Thyroid gland (tissue), 4 donors: ENCODE measurements around the gene CPLANE2.

Source experiments
- CTCF ChIP-seq, 6 experiments: fragments of 200-600 bp in 3 of 6; fragments of 450-650 bp in 3 of 6; sonication (generic) in 3 of 6; IDR thresholded peaks; one replicate each; pipeline ENCODE4 v1.5.1; 2016 to 2019; ENCODE audit warnings: antibody characterized with exemption in 6 of 6, mild to moderate bottlenecking in 2 of 6, inconsistent platforms in 1 of 6, moderate library complexity in 1 of 6
- POLR2A ChIP-seq, 2 donors: fragments of 450-650 bp; IDR thresholded peaks; one replicate each; pipeline ENCODE4 v1.6.1; 2017; ENCODE audit warnings: antibody characterized with exemption in 2 of 2, mild to moderate bottlenecking in 2 of 2, moderate library complexity in 1 of 2

DNA sequence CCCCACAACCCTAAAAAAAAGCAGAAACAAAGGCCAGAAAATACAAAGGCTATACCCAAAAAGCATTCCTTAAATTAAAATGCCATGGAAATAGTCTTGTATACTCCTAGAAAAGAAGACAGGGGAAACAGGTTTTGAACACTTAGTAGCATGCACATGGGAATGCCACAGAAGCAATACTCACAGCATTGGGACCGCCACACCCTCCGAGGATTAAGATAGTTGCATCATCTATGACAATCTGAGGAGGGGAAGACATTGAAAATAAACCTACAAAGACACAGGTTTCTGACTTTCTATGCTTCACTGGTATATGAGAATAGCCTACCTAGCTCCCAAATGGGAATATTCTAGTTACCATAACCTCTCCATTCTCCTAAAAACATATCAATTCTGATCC is 15.9 kb upstream of the CPLANE2 start:
- TF ChIP-seq CTCF (IDR thresholded peaks at IDR 0.05) (no peak), POLR2A (IDR thresholded peaks at IDR 0.05) (no peak)
